ENCODE measurements around the gene PLAAT5.

The PLAAT5 gene

GRCh38 chr11:63493127-63493526, 2.2 kb upstream of the PLAAT5 start:
- H3K4me3 ChIP-seq (ENCODE audit: low read depth, low read length), result no peak overlapping the region
- no peak for TF ChIP-seq CTCF (conservative IDR thresholded peaks at IDR 0.05; ENCODE audit: low read depth, low read length)
- DNase-seq (ENCODE audit: low read depth), result no peak

GRCh38 chr11:63492441-63492840, 1.5 kb upstream of the PLAAT5 start:
- TF ChIP-seq CTCF (conservative IDR thresholded peaks at IDR 0.05; ENCODE audit: low read depth, low read length), result no peak
- no peak overlapping the region for H3K4me3 ChIP-seq (ENCODE audit: low read depth, low read length)
- DNase-seq (ENCODE audit: low read depth), result no peak

- TF ChIP-seq CTCF (conservative IDR thresholded peaks at IDR 0.05; ENCODE audit: low read depth, low read length), result no peak
- H3K4me3 ChIP-seq (ENCODE audit: low read depth, low read length), result peak overlapping the region; percentile 61
- DNase-seq (ENCODE audit: low read depth), result peak; percentile 72
Observed at GRCh38 chr11:63491636-63492372, 837 bp upstream of the PLAAT5 start.

- DNase-seq (ENCODE audit: low read depth), result no peak
- no peak for TF ChIP-seq CTCF (conservative IDR thresholded peaks at IDR 0.05; ENCODE audit: low read depth, low read length)
Observed at GRCh38 chr11:63491240-63491587, 247 bp upstream of the PLAAT5 start.

GRCh38 chr11:63489879-63490278, 1.1 kb downstream of the PLAAT5 start:
- peak; percentile 59 for DNase-seq (ENCODE audit: low read depth)
- TF ChIP-seq CTCF (conservative IDR thresholded peaks at IDR 0.05; ENCODE audit: low read depth, low read length), result peak; percentile 10
- H3K4me3 ChIP-seq (ENCODE audit: low read depth, low read length), result no peak overlapping the region

More at GRCh38 chr11:63491240-63491587, 247 bp upstream of the PLAAT5 start:
- peak overlapping the region; percentile 61 for H3K4me3 ChIP-seq (ENCODE audit: low read depth, low read length)

GRCh38 chr11:63488789-63489188, 2.2 kb downstream of the PLAAT5 start:
- no peak for TF ChIP-seq CTCF (conservative IDR thresholded peaks at IDR 0.05; ENCODE audit: low read depth, low read length)
- DNase-seq (ENCODE audit: low read depth), result no peak
- H3K4me3 ChIP-seq (ENCODE audit: low read depth, low read length), result no peak overlapping the region

- no peak for TF ChIP-seq CTCF (conservative IDR thresholded peaks at IDR 0.05; ENCODE audit: low read depth, low read length)
- DNase-seq (ENCODE audit: low read depth), result no peak
- H3K4me3 ChIP-seq (ENCODE audit: low read depth, low read length), result no peak overlapping the region
Observed at GRCh38 chr11:63485777-63486176, 5.2 kb downstream of the PLAAT5 start.
